Measurements from ENCODE around the gene LDLRAD3. TPM values are rescaled to one million over a fixed set of nuclear protein-coding genes. Genes with fewer than 3 reads are reported as not detected.

LDLRAD3 gene
- total RNA-seq, 1 experiment from 2014 or later, result 12.1 TPM

GRCh38 chr11:35969089-35970042 lies 25.5 kb downstream of the LDLRAD3 start:
- Histone ChIP-seq H3K4ac (ENCODE audit: low read depth, low read length) (no peak overlapping the region), H3K56ac (ENCODE audit: insufficient read length, low read depth, low read length) (no peak overlapping the region), H2AK5ac (ENCODE audit: insufficient read length, low read length) (no peak overlapping the region), H3K14ac (ENCODE audit: insufficient read depth, low read length) (0 out of 2 replicates have a peak overlapping the region, but pooled peaks have one; percentile 12), H2BK15ac (ENCODE audit: low read depth, low read length) (no peak overlapping the region), H2BK12ac (ENCODE audit: insufficient read length, low read depth, low read length) (no peak overlapping the region), H2BK20ac (ENCODE audit: low read depth, low read length, poor library complexity, severe bottlenecking) (peak overlapping the region; percentile 60), H3K27ac (ENCODE audit: insufficient read length, low read depth, low read length) (no peak overlapping the region), H3K23me2 (ENCODE audit: insufficient read length, low read depth, low read length, poor library complexity, severe bottlenecking) (no peaks in the 10 kb centered on the region), H3K4me1 (ENCODE audit: insufficient read depth, low read length) (peaks cover 4% of the 10 kb centered on the region; the same call in 1 of the 2 replicates), H3K79me2 (ENCODE audit: insufficient read depth, low read length) (peaks cover 9% of the 10 kb centered on the region; the same call in 1 of the 2 replicates), H2BK5ac (ENCODE audit: insufficient read length, low read length) (no peak overlapping the region), H4K5ac (ENCODE audit: insufficient read length, low read depth, low read length) (no peak overlapping the region), H3K27me3 (ENCODE audit: insufficient read depth, low read length) (no peaks in the 10 kb centered on the region), H3K9ac (ENCODE audit: extremely low read depth, insufficient read length, low read length) (no peak overlapping the region), H3K9me3 (ENCODE audit: control insufficient read depth, low read depth, low read length) (peaks cover 4% of the 10 kb centered on the region), H4K20me1 (ENCODE audit: control insufficient read depth, insufficient read depth, insufficient read length) (no peaks in the 10 kb centered on the region), H2AFZ (ENCODE audit: low read length) (no peak overlapping the region), H3K79me1 (ENCODE audit: insufficient read depth, low read depth, low read length, poor library complexity, severe bottlenecking) (peaks cover 25% of the 10 kb centered on the region), H2BK120ac (ENCODE audit: low read depth, low read length, poor library complexity, severe bottlenecking) (no peak overlapping the region), H3T11ph (ENCODE audit: low read length) (no peak overlapping the region), H3K18ac (ENCODE audit: insufficient read length, low read depth, low read length) (no peak overlapping the region), H4K91ac (ENCODE audit: insufficient read length, low read depth, low read length) (no peak overlapping the region), H3K23ac (ENCODE audit: insufficient read length, low read depth, low read length) (no peak overlapping the region), H3K4me2 (ENCODE audit: insufficient read depth, insufficient read length, low read length) (no peak overlapping the region), H4K8ac (replicated peaks; ENCODE audit: insufficient read length, low read depth, low read length) (no peak overlapping the region)
- WGBS (ENCODE audit: extremely low coverage, insufficient read length, low lambda C conversion rate), result no CpG with 5 or more reads among the region's 10 CpGs
- DNase-seq, result no peak
- no peak overlapping the region for H3K4me3 Mint-ChIP-seq
- H3K27me3 Mint-ChIP-seq (ENCODE audit: low read depth), result no peaks in the 10 kb centered on the region
- H3K4me1 Mint-ChIP-seq, result peaks cover 11 to 18% of the 10 kb centered on the region in 2 experiments
- H3K9me3 Mint-ChIP-seq, result peaks cover 12 to 20% of the 10 kb centered on the region in 2 experiments
- H3K36me3 Mint-ChIP-seq (ENCODE audit: insufficient read depth in 1 of 3, low read depth in 3 of 3), result peaks cover 12 to 20% (median 20%) of the 10 kb centered on the region in 3 experiments
- TF ChIP-seq CTCF (conservative IDR thresholded peaks at IDR 0.05), result no peak
- peak overlapping the region in 1 of 3 experiments; percentile 57; a peak in 1 of 7 replicates for H3K27ac Mint-ChIP-seq
